ENCODE data around the gene HAUS7. TPM values are rescaled to one million over a fixed set of nuclear protein-coding genes. Genes with fewer than 3 reads are reported as not detected.
A peak's percentile ranks its signal among the peaks of the same experiment; 100 is the strongest.
"Not testable (repeated sequence)": the region's sequence is repeated elsewhere in the genome, so short reads cannot be mapped to it uniquely, and the experiment has no call there.

HAUS7 gene
- polyA plus RNA-seq, 2 of the 4 experiments (the other 2 are of a cell fraction) = 39.1 to 53.6 TPM

DNA sequence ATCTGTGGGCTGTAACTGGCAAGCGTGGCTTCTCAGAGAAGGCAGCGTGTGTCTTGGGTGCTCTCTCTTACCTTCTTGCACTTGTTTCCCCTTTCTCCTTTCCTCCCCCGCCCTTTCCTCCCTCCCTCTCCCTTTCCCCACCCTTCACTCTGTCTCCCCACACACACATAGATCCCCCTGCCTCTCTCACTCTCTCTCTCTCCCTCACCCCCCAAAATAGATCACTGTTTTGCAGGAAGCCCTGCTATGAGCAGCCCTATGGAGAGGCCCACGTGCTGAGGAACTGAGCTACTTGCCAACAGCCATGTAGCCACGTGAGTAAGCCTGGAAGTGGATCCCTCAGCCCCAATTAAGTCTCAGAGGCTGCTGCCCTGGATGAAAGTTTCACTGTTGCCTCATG is 65.0 kb downstream of the HAUS7 start (continued):
- no peak for TF ChIP-seq FOXS1 (CRISPR knock-in tag; IDR thresholded peaks at IDR 0.05)
- TF ChIP-seq, protein P1, sequence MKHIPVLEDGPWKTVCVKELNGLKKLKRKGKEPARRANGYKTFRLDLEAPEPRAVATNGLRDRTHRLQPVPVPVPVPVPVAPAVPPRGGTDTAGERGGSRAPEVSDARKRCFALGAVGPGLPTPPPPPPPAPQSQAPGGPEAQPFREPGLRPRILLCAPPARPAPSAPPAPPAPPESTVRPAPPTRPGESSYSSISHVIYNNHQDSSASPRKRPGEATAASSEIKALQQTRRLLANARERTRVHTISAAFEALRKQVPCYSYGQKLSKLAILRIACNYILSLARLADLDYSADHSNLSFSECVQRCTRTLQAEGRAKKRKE (CRISPR knock-in tag; IDR thresholded peaks at IDR 0.05; ENCODE audit: low read depth) = no peak

DNA sequence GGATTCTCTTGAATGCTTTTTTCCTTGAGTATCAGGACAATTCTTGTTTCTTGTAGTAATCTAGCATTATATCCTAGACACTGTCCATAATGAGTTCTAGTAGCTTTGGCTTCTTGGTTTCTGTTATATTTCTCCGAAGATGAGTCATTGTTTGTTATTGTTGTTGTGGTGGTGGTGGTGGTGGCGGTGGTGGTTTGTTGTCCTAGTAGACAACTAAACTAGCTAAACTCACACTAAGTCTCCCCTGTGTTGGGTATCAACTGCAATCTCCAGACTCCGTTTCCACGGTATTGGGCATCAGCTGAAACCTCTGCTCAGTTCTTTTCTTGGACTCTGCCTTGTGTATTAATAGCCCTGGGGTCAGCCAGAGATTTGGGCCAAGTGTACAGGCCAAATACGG is 66.0 kb downstream of the HAUS7 start:
- FAIRE-seq = peak; percentile 68
- H3K4me2 ChIP-seq; H3K4me1 ChIP-seq; POLR2A ChIA-PET; ATAC-seq; DNase-seq (ENCODE audit: low read depth in 1 of 2, low spot score in 1 of 2); H3K9me3 ChIP-seq; H3K4me3 ChIP-seq; H3K27ac ChIP-seq: not testable (repeated sequence)
- WGBS (ENCODE audit: missing lambda C conversion rate) = 28% methylated on average over 5 of the region's 5 CpGs
- CTCF ChIA-PET = interaction anchor here (0.7 kb wide), 1 partner anchor 461 kb away, joined by 3 read pairs; no protein-coding TSS in a partner anchor

GRCh38 chrX:153401133-153401764 is 69.1 kb downstream of the HAUS7 start, which contains the start of gene PNMA6E:
Gene PNMA6E (minus strand): TSS chrX:153401350. CDS start chrX:153398849, 2,501 bp downstream.
- TF ChIP-seq MAFK (IDR thresholded peaks at IDR 0.05; ENCODE audit: partially characterized antibody) (no peak), HES2 (IDR thresholded peaks at IDR 0.05) (no peak), NPAS2 (CRISPR knock-in tag; IDR thresholded peaks at IDR 0.05; ENCODE audit: borderline replicate concordance) (no peak), ZSCAN20 (CRISPR knock-in tag; IDR thresholded peaks at IDR 0.05) (no peak), ZC3H11A (IDR thresholded peaks at IDR 0.05) (no peak), SMC3 (IDR thresholded peaks at IDR 0.05) (no peak), CHD2 (IDR thresholded peaks at IDR 0.05; ENCODE audit: low read length, partially characterized antibody) (no peak), HOXB13 (CRISPR knock-in tag; IDR thresholded peaks at IDR 0.05; ENCODE audit: low read depth) (no peak), ZNF302 (CRISPR knock-in tag; IDR thresholded peaks at IDR 0.05) (no peak), POLR2AphosphoS2 (conservative IDR thresholded peaks at IDR 0.05; ENCODE audit: low read length) (no peak), KDM5A (IDR thresholded peaks at IDR 0.05) (no peak), ZFP36 (IDR thresholded peaks at IDR 0.05; ENCODE audit: borderline replicate concordance, partially characterized antibody) (no peak), MAX (IDR thresholded peaks at IDR 0.05) (no peak), TP53 (CRISPR knock-in tag; IDR thresholded peaks at IDR 0.05) (no peak), FOSB (CRISPR knock-in tag; IDR thresholded peaks at IDR 0.05) (no peak), RARB (CRISPR knock-in tag; IDR thresholded peaks at IDR 0.05) (no peak)
- TF ChIP-seq, protein P2, sequence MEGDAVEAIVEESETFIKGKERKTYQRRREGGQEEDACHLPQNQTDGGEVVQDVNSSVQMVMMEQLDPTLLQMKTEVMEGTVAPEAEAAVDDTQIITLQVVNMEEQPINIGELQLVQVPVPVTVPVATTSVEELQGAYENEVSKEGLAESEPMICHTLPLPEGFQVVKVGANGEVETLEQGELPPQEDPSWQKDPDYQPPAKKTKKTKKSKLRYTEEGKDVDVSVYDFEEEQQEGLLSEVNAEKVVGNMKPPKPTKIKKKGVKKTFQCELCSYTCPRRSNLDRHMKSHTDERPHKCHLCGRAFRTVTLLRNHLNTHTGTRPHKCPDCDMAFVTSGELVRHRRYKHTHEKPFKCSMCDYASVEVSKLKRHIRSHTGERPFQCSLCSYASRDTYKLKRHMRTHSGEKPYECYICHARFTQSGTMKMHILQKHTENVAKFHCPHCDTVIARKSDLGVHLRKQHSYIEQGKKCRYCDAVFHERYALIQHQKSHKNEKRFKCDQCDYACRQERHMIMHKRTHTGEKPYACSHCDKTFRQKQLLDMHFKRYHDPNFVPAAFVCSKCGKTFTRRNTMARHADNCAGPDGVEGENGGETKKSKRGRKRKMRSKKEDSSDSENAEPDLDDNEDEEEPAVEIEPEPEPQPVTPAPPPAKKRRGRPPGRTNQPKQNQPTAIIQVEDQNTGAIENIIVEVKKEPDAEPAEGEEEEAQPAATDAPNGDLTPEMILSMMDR (IDR thresholded peaks at IDR 0.05) = no peak
- TF ChIP-seq, protein P3, sequence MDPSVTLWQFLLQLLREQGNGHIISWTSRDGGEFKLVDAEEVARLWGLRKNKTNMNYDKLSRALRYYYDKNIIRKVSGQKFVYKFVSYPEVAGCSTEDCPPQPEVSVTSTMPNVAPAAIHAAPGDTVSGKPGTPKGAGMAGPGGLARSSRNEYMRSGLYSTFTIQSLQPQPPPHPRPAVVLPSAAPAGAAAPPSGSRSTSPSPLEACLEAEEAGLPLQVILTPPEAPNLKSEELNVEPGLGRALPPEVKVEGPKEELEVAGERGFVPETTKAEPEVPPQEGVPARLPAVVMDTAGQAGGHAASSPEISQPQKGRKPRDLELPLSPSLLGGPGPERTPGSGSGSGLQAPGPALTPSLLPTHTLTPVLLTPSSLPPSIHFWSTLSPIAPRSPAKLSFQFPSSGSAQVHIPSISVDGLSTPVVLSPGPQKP (IDR thresholded peaks at IDR 0.05; ENCODE audit: low read depth, low read length) = no peak
- TF ChIP-seq, protein P4, sequence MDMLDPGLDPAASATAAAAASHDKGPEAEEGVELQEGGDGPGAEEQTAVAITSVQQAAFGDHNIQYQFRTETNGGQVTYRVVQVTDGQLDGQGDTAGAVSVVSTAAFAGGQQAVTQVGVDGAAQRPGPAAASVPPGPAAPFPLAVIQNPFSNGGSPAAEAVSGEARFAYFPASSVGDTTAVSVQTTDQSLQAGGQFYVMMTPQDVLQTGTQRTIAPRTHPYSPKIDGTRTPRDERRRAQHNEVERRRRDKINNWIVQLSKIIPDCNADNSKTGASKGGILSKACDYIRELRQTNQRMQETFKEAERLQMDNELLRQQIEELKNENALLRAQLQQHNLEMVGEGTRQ (IDR thresholded peaks at IDR 0.05) = no peak
- Histone ChIP-seq H3K4me1 (no peaks in the 10 kb centered on the region), H3K4me2 (peak within 1 kb of the TSS; percentile 45; the same call in 2 of the 3 replicates), H3K9me3 (no peaks in the 10 kb centered on the region), H3K4me3 (no peak within 1 kb of the TSS), H3K27ac (no peak within 1 kb of the TSS)
- DNase-seq (ENCODE audit: low read depth in 1 of 2, low spot score in 1 of 2) (peak in 1 of 2 experiments; percentile 4), FAIRE-seq (no peak), ATAC-seq (no peak)
- CTCF ChIA-PET = no interaction called here
- WGBS (ENCODE audit: missing lambda C conversion rate) = 81% methylated on average over 18 of the region's 29 CpGs
- POLR2A ChIA-PET = no interaction called here

All from A549 (cell line).